GM15510 (cell line): ENCODE data around the gene WDR90.

Experiments used
- POLR2A ChIP-seq: IDR thresholded peaks from 3 replicates; pipeline ENCODE4 v1.6.1; 2011; ENCODE audit warnings: borderline replicate concordance; ENCODE audit not compliant: insufficient read length; ENCODE audit errors: extremely low read depth

Gene WDR90

GRCh38 chr16:674214-674881 lies 25.2 kb downstream of the WDR90 start:
- TF ChIP-seq POLR2A, result no peak

GRCh38 chr16:674968-675883 lies 26.1 kb downstream of the WDR90 start, which contains the start of gene RHBDL1:
Gene RHBDL1 (plus strand): TSS chr16:675671. CDS start chr16:675791, 120 bp downstream.
- no peak for TF ChIP-seq POLR2A

GRCh38 chr16:675884-676564 lies 26.9 kb downstream of the WDR90 start:
- no peak for TF ChIP-seq POLR2A

GRCh38 chr16:676565-676902 lies 27.4 kb downstream of the WDR90 start:
- TF ChIP-seq POLR2A, result no peak

GRCh38 chr16:676913-677312 lies 27.7 kb downstream of the WDR90 start:
- TF ChIP-seq POLR2A, result no peak

GRCh38 chr16:677316-678190 lies 28.4 kb downstream of the WDR90 start:
- no peak for TF ChIP-seq POLR2A

- TF ChIP-seq POLR2A, result no peak
These were observed 29.2 kb downstream of the WDR90 start for GRCh38 chr16:678209-678857.

- TF ChIP-seq POLR2A, result peak; percentile 33
These were observed 30.0 kb downstream of the WDR90 start for GRCh38 chr16:678858-679813.

- TF ChIP-seq POLR2A, result peak; percentile 95
These were observed 30.9 kb downstream of the WDR90 start, which contains the start of gene STUB1 for GRCh38 chr16:679814-680624. Gene STUB1 (plus strand): TSS chr16:680410. CDS start chr16:680526, 116 bp downstream.

- TF ChIP-seq POLR2A, result no peak
These were observed 31.4 kb downstream of the WDR90 start for GRCh38 chr16:680625-680945.

- TF ChIP-seq POLR2A, result no peak
These were observed 32.0 kb downstream of the WDR90 start for GRCh38 chr16:680967-681745.
